Sigmoid colon (tissue), 3 donors: ENCODE data around the gene ANOS1.

ENCODE experiments used
- CTCF ChIP-seq, 4 experiments: fragments of 450-650 bp in 3 of 4; fragments of 200-600 bp in 1 of 4; IDR thresholded peaks; one replicate each; pipeline ENCODE4 v1.5.1; 2016 to 2019; ENCODE audit warnings: antibody characterized with exemption in 4 of 4, mild to moderate bottlenecking in 3 of 4, moderate library complexity in 2 of 4
- POLR2A ChIP-seq, 2 donors: fragments of 450-650 bp; IDR thresholded peaks; one replicate each; pipeline ENCODE4 v1.6.1; 2016; ENCODE audit warnings: antibody characterized with exemption in 2 of 2, mild to moderate bottlenecking in 2 of 2, moderate library complexity in 2 of 2

- TF ChIP-seq POLR2A (IDR thresholded peaks at IDR 0.05) (no peak), CTCF (IDR thresholded peaks at IDR 0.05) (no peak)
These were observed 14.6 kb downstream of the ANOS1 start for GRCh38 chrX:8717354-8717753.
